ENCODE data around the gene CTNND2. TPM values are rescaled to one million over a fixed set of nuclear protein-coding genes. Genes with fewer than 3 reads are reported as not detected.

Gene CTNND2
- total RNA-seq, 2 experiments from 2014 or later = 0.20 TPM; not detected in 1

DNA sequence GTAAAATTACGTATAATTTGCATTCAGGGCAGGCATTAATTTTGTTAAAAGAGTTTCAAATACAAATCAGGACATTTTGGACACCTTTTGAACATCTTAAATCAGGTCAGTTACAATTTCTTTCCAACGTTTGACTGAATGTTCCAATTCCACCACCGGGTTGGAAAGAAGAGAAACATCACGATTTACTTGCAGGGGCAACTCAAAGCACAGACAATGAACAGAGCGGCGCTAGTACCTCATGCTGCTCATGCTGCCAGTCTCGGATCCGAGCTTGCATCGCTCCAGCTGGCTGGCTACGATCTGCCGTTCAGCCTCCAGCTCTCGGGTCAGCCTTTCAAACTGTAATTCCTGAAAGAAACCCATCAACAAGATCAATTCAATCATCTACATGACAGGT lies 339.5 kb downstream of the CTNND2 start:
- H3K4me1 ChIP-seq (ENCODE audit: insufficient read depth, low read length) = no peaks in the 10 kb centered on the region
- H3K36me3 ChIP-seq (ENCODE audit: insufficient read depth, low read length) = no peaks in the 10 kb centered on the region
- DNase-seq = no peak
- no peak for TF ChIP-seq CTCF (IDR thresholded peaks at IDR 0.05)
- intact Hi-C loops (cut with DNase I, micrococcal nuclease) = no loop called here
- ATAC-seq (ENCODE audit: poor library complexity) = no peak
- Mint-ChIP-seq H3K27ac (no peak overlapping the region), H3K27me3 (no peaks in the 10 kb centered on the region), H3K9me3 (peaks cover 2% of the 10 kb centered on the region), H3K36me3 (ENCODE audit: low read depth) (no peaks in the 10 kb centered on the region), H3K4me3 (no peak overlapping the region), H3K4me1 (ENCODE audit: low read depth) (no peaks in the 10 kb centered on the region)
- no peak overlapping the region for H3K4me3 ChIP-seq (ENCODE audit: low read length)
- H3K27ac ChIP-seq (ENCODE audit: low read depth in 1 of 2, low read length in 2 of 2) = no peak overlapping the region
- CTCF ChIA-PET = no interaction called here
- POLR2A ChIA-PET = no interaction called here
- no peaks in the 10 kb centered on the region for H3K9me3 ChIP-seq (ENCODE audit: control insufficient read depth in 1 of 2, insufficient read depth in 1 of 2, low read length in 2 of 2)
- no peaks in the 10 kb centered on the region for H3K27me3 ChIP-seq (ENCODE audit: control insufficient read depth in 1 of 2, insufficient read depth in 2 of 2, low read length in 2 of 2)

DNA sequence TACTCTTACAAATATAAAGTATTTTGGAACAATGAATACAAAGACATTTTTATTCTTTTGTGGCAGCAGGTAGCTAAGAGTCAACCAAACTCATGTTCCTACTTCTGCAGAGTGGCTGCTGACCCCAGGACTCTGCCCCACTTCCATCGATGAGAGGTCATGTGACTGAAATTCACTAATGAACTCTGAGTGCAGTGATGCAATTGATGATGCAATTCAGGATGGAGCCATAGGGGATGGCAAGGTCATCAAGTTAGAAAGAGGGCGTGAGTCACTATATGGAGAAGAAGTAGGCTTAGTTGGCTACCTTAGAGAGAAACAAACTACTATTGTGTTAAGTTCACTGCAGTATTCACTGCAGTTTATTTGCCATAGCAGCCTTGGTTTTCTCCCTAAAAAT lies 340.4 kb downstream of the CTNND2 start:
- ChIA-PET CTCF (no interaction called here), POLR2A (no interaction called here)
- intact Hi-C loops (cut with DNase I, micrococcal nuclease) = no loop called here
- Mint-ChIP-seq H3K4me1 (ENCODE audit: low read depth) (no peaks in the 10 kb centered on the region), H3K9me3 (peaks cover 2% of the 10 kb centered on the region), H3K4me3 (no peak overlapping the region), H3K27ac (no peak overlapping the region), H3K36me3 (ENCODE audit: low read depth) (no peaks in the 10 kb centered on the region), H3K27me3 (no peaks in the 10 kb centered on the region)
- Histone ChIP-seq H3K9me3 (ENCODE audit: control insufficient read depth in 1 of 2, insufficient read depth in 1 of 2, low read length in 2 of 2) (no peaks in the 10 kb centered on the region), H3K4me1 (ENCODE audit: insufficient read depth, low read length) (no peaks in the 10 kb centered on the region), H3K27me3 (ENCODE audit: control insufficient read depth in 1 of 2, insufficient read depth in 2 of 2, low read length in 2 of 2) (no peaks in the 10 kb centered on the region), H3K36me3 (ENCODE audit: insufficient read depth, low read length) (no peaks in the 10 kb centered on the region), H3K27ac (ENCODE audit: low read depth in 1 of 2, low read length in 2 of 2) (no peak overlapping the region), H3K4me3 (ENCODE audit: low read length) (no peak overlapping the region)
- no peak for ATAC-seq (ENCODE audit: poor library complexity)
- TF ChIP-seq CTCF (IDR thresholded peaks at IDR 0.05) = no peak
- no peak for DNase-seq

DNA sequence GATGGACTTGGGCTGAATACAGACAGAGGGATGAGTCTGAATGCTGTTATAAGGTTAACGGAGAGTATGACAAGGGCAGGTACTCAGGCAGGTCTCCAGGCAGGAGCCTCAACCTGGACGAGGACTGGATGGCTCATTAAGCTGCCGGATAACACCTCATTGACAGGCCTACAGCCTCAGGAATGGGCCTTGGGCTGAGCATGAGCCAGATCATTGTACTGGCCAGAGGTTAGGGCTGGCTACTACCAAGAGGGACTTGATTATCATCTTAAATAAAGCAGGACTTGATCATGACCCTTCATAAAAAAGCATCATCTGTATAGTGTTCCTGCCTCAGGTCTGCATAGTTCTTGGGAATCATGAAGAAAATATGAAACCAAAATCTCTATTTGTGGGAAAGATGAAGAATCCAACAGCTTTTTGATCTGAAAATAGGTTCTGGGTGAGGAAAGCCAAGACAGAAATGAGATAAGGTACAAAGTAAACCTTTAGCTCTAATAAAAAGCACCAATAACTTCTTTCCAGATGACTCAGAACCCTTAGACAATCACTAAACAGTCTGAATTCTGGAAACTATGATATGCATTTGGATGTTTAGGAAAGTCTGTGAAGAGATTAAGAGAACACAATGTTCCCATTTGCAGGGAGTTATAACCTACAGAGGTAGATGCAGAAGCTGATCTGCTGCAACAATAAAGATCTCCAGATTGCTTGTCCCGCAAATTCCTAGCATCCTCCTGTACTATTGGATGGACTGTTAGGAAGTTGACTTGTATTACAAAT lies 343.1 kb downstream of the CTNND2 start:
- no peaks in the 10 kb centered on the region for H3K4me1 Mint-ChIP-seq (ENCODE audit: low read depth)
- H3K27ac Mint-ChIP-seq = no peak overlapping the region
- Histone ChIP-seq H3K4me1 (ENCODE audit: insufficient read depth, low read length) (no peaks in the 10 kb centered on the region), H3K4me3 (ENCODE audit: low read length) (no peak overlapping the region), H3K27me3 (ENCODE audit: control insufficient read depth in 1 of 2, insufficient read depth in 2 of 2, low read length in 2 of 2) (no peaks in the 10 kb centered on the region), H3K27ac (ENCODE audit: low read depth in 1 of 2, low read length in 2 of 2) (no peak overlapping the region), H3K9me3 (ENCODE audit: control insufficient read depth in 1 of 2, insufficient read depth in 1 of 2, low read length in 2 of 2) (no peaks in the 10 kb centered on the region), H3K36me3 (ENCODE audit: insufficient read depth, low read length) (no peaks in the 10 kb centered on the region)
- H3K9me3 Mint-ChIP-seq = peaks cover 2% of the 10 kb centered on the region
- no peak for TF ChIP-seq CTCF (IDR thresholded peaks at IDR 0.05)
- H3K36me3 Mint-ChIP-seq (ENCODE audit: low read depth) = no peaks in the 10 kb centered on the region
- CTCF ChIA-PET = no interaction called here
- DNase-seq = no peak
- intact Hi-C loops (cut with DNase I, micrococcal nuclease) = no loop called here
- ATAC-seq (ENCODE audit: poor library complexity) = no peak
- POLR2A ChIA-PET = no interaction called here
- H3K4me3 Mint-ChIP-seq = no peak overlapping the region
- no peaks in the 10 kb centered on the region for H3K27me3 Mint-ChIP-seq

Measured in CD4-positive, alpha-beta T cell (primary cell).